Gastrocnemius medialis (tissue), 4 donors: ENCODE results near the gene MFAP3.

Experiments used
- CTCF ChIP-seq, 5 experiments: fragments of 450-650 bp in 3 of 5; fragments of 200-600 bp in 2 of 5; sonication (generic) in 2 of 5; IDR thresholded peaks in 4 of 5; conservative IDR thresholded peaks in 1 of 5; 1 replicate in 4 of 5; 2 replicates in 1 of 5; pipeline ENCODE4 v1.5.1; 2016 to 2019; ENCODE audit warnings: antibody characterized with exemption in 5 of 5, mild to moderate bottlenecking in 3 of 5, moderate library complexity in 3 of 5
- POLR2A ChIP-seq, 2 donors: fragments of 450-650 bp; IDR thresholded peaks; one replicate each; pipeline ENCODE4 v1.6.1; 2017; ENCODE audit warnings: antibody characterized with exemption in 2 of 2, mild to moderate bottlenecking in 2 of 2, moderate library complexity in 2 of 2

DNA sequence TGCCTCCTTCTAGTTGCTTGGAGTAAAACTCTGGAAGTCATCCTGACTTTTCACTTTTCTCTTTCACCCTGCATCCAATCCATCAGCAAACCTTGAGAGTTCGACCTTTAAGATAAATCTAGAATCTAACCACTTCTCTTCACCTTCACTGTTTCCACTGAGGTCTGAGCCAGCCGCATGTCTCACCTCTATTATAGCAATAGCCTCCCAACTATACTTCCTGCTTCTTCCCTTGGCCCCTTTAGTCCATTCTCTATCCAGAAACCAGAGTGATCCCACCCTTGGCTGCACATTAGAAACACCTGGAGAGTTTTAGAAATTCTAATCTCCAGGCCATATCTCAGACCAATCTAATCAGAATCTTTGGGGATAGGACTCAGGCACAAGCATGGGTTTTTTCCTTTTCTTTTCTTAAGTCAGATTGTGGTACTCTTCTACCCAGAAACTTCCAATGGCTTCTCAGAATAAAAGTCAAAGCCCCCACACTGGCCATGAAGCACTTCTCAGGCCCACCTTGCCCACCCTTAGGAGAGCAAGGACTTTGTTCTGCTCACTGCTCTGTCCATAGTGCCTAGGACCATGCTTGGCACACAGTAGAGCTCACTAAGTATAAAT is 33.1 kb downstream of the MFAP3 start:
- TF ChIP-seq CTCF (IDR thresholded peaks at IDR 0.05 in 4 of 5, conservative IDR thresholded peaks at IDR 0.05 in 1 of 5) (no peak), POLR2A (IDR thresholded peaks at IDR 0.05) (no peak)
